Nephron (organoid): ENCODE measurements around the gene DAPP1.

Experiments
- H3K27ac Mint-ChIP-seq, 3 experiments: 2 replicates each; pipeline ENCODE4 v1.8.0; 2020; ENCODE audit warnings: mixed read lengths in 3 of 3, mild to moderate bottlenecking in 2 of 3, moderate library complexity in 1 of 3
- H3K27me3 Mint-ChIP-seq: 2 replicates; pipeline ENCODE4 v1.8.0; 2021; ENCODE audit warnings: low read depth, mild to moderate bottlenecking, moderate library complexity, mixed read lengths
- H3K36me3 Mint-ChIP-seq: 2 replicates; pipeline ENCODE4 v1.8.0; 2020; ENCODE audit warnings: low read depth, mixed read lengths
- H3K4me1 Mint-ChIP-seq: 2 replicates; pipeline ENCODE4 v1.8.0; 2020; ENCODE audit warnings: mixed read lengths
- H3K4me3 Mint-ChIP-seq, 3 experiments: 2 replicates each; pipeline ENCODE4 v1.8.0; 2020; ENCODE audit warnings: mild to moderate bottlenecking in 3 of 3, mixed read lengths in 3 of 3, moderate library complexity in 2 of 3
- H3K9me3 Mint-ChIP-seq: 2 replicates; pipeline ENCODE4 v1.8.0; 2020; ENCODE audit warnings: mixed read lengths
- TF ChIP-seq, protein P1 (sequence below), 3 experiments: fragments of 200-600 bp; sonication (generic); IDR thresholded peaks; one replicate each; pipeline ENCODE4 v1.5.0; 2021; ENCODE audit warnings: antibody characterized with exemption in 3 of 3; ENCODE audit not compliant: unreplicated experiment in 3 of 3

DAPP1 gene

DNA sequence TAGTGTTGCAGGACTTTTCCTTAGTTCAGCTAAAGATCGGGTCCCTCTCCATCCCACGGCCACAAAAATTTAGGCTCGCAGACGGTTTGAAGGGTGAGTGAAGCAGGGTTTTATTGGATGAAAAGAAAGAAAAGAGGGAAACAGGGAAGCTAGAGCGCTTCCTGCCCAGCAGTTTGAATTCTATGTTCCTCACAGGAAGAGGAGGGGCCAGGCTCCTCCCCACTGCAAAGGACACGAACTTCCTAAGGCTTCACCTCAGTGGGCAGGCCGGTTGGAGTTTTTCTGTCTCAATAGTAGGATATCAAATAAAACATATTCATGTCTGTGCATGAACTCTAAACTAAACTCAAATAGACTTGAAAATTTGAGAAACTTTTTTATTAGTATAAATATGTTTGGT lies 27.4 kb downstream of the DAPP1 start:
- no peaks in the 10 kb centered on the region for H3K9me3 Mint-ChIP-seq
- no peak overlapping the region for H3K4me3 Mint-ChIP-seq
- H3K27ac Mint-ChIP-seq: no peak overlapping the region
- H3K36me3 Mint-ChIP-seq: no peaks in the 10 kb centered on the region
- H3K4me1 Mint-ChIP-seq: no peaks in the 10 kb centered on the region
- H3K27me3 Mint-ChIP-seq: no peaks in the 10 kb centered on the region
- TF ChIP-seq, protein P1, sequence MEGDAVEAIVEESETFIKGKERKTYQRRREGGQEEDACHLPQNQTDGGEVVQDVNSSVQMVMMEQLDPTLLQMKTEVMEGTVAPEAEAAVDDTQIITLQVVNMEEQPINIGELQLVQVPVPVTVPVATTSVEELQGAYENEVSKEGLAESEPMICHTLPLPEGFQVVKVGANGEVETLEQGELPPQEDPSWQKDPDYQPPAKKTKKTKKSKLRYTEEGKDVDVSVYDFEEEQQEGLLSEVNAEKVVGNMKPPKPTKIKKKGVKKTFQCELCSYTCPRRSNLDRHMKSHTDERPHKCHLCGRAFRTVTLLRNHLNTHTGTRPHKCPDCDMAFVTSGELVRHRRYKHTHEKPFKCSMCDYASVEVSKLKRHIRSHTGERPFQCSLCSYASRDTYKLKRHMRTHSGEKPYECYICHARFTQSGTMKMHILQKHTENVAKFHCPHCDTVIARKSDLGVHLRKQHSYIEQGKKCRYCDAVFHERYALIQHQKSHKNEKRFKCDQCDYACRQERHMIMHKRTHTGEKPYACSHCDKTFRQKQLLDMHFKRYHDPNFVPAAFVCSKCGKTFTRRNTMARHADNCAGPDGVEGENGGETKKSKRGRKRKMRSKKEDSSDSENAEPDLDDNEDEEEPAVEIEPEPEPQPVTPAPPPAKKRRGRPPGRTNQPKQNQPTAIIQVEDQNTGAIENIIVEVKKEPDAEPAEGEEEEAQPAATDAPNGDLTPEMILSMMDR (IDR thresholded peaks at IDR 0.05; ENCODE audit: unreplicated experiment in 3 of 3): no peak

DNA sequence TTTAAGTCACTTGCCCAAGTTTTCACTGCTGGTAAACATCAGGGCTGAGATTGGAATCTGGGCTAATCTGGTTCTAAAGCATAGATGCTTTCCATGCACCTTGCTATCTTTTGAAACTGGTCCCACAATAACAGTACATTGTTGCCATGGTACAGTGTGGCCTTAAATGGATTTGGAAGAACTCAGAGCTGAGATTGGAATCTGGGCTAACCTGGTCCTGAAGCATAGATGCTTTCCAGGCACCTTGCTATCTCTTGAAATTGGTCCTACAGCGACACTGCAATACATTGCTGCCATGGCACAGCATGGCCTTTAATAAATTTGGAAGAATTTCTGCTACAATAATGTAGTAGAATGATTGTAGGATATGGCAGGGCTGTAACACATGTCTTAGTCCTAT lies 28.6 kb downstream of the DAPP1 start:
- no peaks in the 10 kb centered on the region for H3K9me3 Mint-ChIP-seq
- H3K4me3 Mint-ChIP-seq: no peak overlapping the region
- H3K27ac Mint-ChIP-seq: no peak overlapping the region
- no peaks in the 10 kb centered on the region for H3K4me1 Mint-ChIP-seq
- TF ChIP-seq, protein P1 (IDR thresholded peaks at IDR 0.05; ENCODE audit: unreplicated experiment in 3 of 3): no peak
- no peaks in the 10 kb centered on the region for H3K36me3 Mint-ChIP-seq
- no peaks in the 10 kb centered on the region for H3K27me3 Mint-ChIP-seq

- Mint-ChIP-seq H3K27ac (peak overlapping the region in 1 of 3 experiments; percentile 4), H3K27me3 (no peaks in the 10 kb centered on the region), H3K4me1 (no peaks in the 10 kb centered on the region), H3K4me3 (no peak overlapping the region), H3K9me3 (no peaks in the 10 kb centered on the region), H3K36me3 (no peaks in the 10 kb centered on the region)
- TF ChIP-seq, protein P1 (IDR thresholded peaks at IDR 0.05; ENCODE audit: unreplicated experiment in 3 of 3): no peak
Observed at GRCh38 chr4:99845708-99846469, 29.3 kb downstream of the DAPP1 start.

DNA sequence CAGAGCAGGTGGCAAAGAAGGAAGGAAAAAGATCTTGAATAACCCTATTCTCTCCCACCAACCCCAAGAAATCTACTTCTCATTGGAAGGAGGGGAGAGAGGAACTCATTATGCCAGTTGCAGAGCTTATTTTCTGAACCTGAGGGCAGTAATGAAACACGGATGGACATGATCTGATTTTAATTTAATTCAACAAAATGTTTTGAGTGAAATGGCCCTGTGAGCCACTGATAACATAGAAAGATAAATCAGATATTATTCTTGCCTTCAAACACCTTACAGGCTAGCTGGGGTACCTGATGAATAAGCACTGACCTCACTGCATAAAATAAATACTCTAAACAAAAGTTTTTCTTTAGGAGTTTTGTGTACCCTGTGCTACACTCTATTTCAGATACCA lies 30.3 kb downstream of the DAPP1 start:
- Mint-ChIP-seq H3K36me3 (no peaks in the 10 kb centered on the region), H3K27ac (peak overlapping the region in 2 of 3 experiments; percentile 16 to 54), H3K4me3 (no peak overlapping the region), H3K4me1 (no peaks in the 10 kb centered on the region), H3K27me3 (no peaks in the 10 kb centered on the region), H3K9me3 (no peaks in the 10 kb centered on the region)
- TF ChIP-seq, protein P1 (IDR thresholded peaks at IDR 0.05; ENCODE audit: unreplicated experiment in 3 of 3): no peak

DNA sequence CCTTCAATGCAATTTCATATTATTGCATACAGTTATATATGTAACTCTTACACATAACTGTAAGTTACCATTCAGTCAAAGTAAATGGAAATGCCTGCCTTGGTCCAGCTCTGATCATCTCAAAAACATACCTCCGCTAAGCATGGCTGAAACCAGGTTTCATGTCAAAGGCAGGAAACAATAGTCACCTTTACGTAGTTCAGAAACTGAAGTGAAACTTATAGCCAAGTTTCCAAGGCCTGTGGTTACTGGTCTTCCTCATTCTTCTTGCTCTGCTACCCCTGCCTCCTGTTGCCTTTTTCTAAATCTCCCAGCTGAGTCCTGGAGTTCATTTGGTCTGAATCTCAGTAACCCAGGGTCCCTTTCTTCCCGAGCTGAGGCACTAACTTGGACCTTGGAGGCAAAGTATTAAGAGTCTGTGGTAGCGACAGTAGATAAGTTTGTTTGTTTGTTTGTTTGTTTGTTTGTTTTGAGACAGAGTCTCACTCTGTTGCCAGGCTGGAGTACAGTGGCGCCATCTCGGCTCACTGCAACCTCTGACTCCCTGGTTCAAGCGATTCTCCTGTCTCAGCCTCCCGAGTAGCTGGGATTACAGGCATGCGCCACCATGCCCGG lies 30.8 kb downstream of the DAPP1 start:
- no peaks in the 10 kb centered on the region for H3K4me1 Mint-ChIP-seq
- H3K27me3 Mint-ChIP-seq: no peaks in the 10 kb centered on the region
- no peak overlapping the region for H3K4me3 Mint-ChIP-seq
- H3K36me3 Mint-ChIP-seq: no peaks in the 10 kb centered on the region
- no peaks in the 10 kb centered on the region for H3K9me3 Mint-ChIP-seq
- H3K27ac Mint-ChIP-seq: peak overlapping the region in 1 of 3 experiments; percentile 48
- TF ChIP-seq, protein P1 (IDR thresholded peaks at IDR 0.05; ENCODE audit: unreplicated experiment in 3 of 3): no peak

DNA sequence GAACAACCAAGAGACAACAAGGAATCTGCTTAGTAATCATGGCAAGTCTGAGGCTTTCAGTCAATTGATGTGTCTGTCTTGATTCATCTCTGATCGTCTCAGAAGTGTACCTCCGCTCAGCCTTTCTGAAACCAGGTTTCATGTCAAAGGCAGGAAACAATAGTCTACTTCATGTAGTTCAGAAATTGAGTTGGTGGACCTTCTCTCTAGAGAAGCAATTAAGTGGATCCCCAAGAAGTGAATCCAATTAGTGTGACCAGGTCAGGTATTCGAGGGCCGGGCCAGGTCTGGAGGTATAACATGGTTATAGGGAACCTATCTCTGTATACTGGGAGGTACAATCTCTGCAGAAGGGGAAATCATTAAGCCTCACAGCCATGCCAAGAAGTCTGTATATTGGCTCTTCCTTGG lies 32.0 kb downstream of the DAPP1 start:
- Mint-ChIP-seq H3K27ac (no peak overlapping the region), H3K4me1 (no peaks in the 10 kb centered on the region), H3K9me3 (no peaks in the 10 kb centered on the region), H3K36me3 (no peaks in the 10 kb centered on the region), H3K27me3 (no peaks in the 10 kb centered on the region), H3K4me3 (no peak overlapping the region)
- TF ChIP-seq, protein P1 (IDR thresholded peaks at IDR 0.05; ENCODE audit: unreplicated experiment in 3 of 3): no peak
